DND-41 (cell line): Measurements from ENCODE around the gene UNK.

ENCODE experiments used
- EZH2 ChIP-seq: IDR thresholded peaks from 3 replicates; pipeline ENCODE4 v1.6.1; 2012; ENCODE audit warnings: borderline replicate concordance, low read depth, mild to moderate bottlenecking, moderate library complexity, low read length, inconsistent platforms; ENCODE audit not compliant: severe bottlenecking
- TF ChIP-seq, protein P1 (sequence below): IDR thresholded peaks from 2 replicates; pipeline ENCODE4 v1.5.1; 2012; ENCODE audit warnings: borderline replicate concordance, low read length, moderate library complexity, mild to moderate bottlenecking; ENCODE audit not compliant: poor library complexity, severe bottlenecking; ENCODE audit errors: extremely low read depth

DNA sequence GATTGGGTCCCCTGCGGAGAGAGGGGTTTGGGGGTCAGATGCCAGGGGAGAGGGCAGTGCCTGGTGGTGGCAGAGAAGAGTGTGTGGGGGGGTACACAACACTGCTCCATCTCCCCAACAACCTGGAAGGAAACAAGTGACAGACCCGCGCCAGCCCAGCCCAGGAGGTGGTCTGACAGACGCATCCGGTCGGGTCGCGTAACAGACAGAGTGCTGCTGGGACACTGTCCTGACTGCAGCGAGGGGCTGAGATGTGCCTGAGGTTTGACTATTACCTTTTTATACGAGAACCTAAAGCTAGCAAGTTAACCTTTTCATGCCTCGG is 43.4 kb downstream of the UNK start:
- TF ChIP-seq, protein P1, sequence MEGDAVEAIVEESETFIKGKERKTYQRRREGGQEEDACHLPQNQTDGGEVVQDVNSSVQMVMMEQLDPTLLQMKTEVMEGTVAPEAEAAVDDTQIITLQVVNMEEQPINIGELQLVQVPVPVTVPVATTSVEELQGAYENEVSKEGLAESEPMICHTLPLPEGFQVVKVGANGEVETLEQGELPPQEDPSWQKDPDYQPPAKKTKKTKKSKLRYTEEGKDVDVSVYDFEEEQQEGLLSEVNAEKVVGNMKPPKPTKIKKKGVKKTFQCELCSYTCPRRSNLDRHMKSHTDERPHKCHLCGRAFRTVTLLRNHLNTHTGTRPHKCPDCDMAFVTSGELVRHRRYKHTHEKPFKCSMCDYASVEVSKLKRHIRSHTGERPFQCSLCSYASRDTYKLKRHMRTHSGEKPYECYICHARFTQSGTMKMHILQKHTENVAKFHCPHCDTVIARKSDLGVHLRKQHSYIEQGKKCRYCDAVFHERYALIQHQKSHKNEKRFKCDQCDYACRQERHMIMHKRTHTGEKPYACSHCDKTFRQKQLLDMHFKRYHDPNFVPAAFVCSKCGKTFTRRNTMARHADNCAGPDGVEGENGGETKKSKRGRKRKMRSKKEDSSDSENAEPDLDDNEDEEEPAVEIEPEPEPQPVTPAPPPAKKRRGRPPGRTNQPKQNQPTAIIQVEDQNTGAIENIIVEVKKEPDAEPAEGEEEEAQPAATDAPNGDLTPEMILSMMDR = no peak
- TF ChIP-seq EZH2 = no peak
